ENCODE measurements around the gene MILR1.

GRCh38 chr17:64491034-64491860 lies 42.3 kb downstream of the MILR1 start:
- no peak for TF ChIP-seq POLR2AphosphoS5 (IDR thresholded peaks at IDR 0.05)
- TF ChIP-seq CTCF (IDR thresholded peaks at IDR 0.05), result peak in 1 of 3 donors; percentile 30

Data from breast epithelium (tissue), 3 donors.